Smooth muscle cell (in vitro differentiated cells): Measurements from ENCODE around the gene WDR37. TPM values are rescaled to one million over a fixed set of nuclear protein-coding genes. Genes with fewer than 3 reads are reported as not detected.
A peak's percentile ranks its signal among the peaks of the same experiment; 100 is the strongest.

ENCODE experiments used
- DNase-seq: peaks from one replicate; lab custom pipeline; 2025; ENCODE audit not compliant: unreplicated experiment; lab: John Stamatoyannopoulos, UW
- H2AFZ ChIP-seq: fragments of 200-600 bp; sonication (generic); 2 replicates; pipeline ENCODE4 v1.6.0; 2016; ENCODE audit warnings: antibody characterized with exemption, low read depth, mild to moderate bottlenecking
- H3F3A ChIP-seq: fragments of 200-600 bp; sonication (generic); 2 replicates; pipeline ENCODE4 v1.6.0; 2017; ENCODE audit warnings: antibody characterized with exemption, low read depth
- H3K27ac ChIP-seq: fragments of 200-600 bp; sonication (generic); 2 replicates; pipeline ENCODE4 v1.5.1; 2016; ENCODE audit warnings: low read depth, mild to moderate bottlenecking
- H3K27me3 ChIP-seq: fragments of 200-600 bp; sonication (generic); 2 replicates; pipeline ENCODE4 v1.6.1; 2016; ENCODE audit warnings: low read depth, mild to moderate bottlenecking
- H3K36me3 ChIP-seq: fragments of 200-600 bp; sonication (generic); 2 replicates; pipeline ENCODE4 v1.5.1; 2016; ENCODE audit warnings: low read depth
- H3K4me1 ChIP-seq: fragments of 200-600 bp; sonication (generic); 2 replicates; pipeline ENCODE4 v1.5.1; 2016; ENCODE audit warnings: low read depth
- H3K4me2 ChIP-seq: fragments of 200-600 bp; sonication (generic); 2 replicates; pipeline ENCODE4 v1.6.0; 2016; ENCODE audit warnings: mild to moderate bottlenecking
- H3K4me3 ChIP-seq: fragments of 200-600 bp; sonication (generic); 2 replicates; pipeline ENCODE4 v1.5.1; 2016; ENCODE audit warnings: mild to moderate bottlenecking
- H3K79me2 ChIP-seq: fragments of 200-600 bp; sonication (generic); 2 replicates; pipeline ENCODE4 v1.6.0; 2016; ENCODE audit warnings: low read depth, mild to moderate bottlenecking
- H3K9ac ChIP-seq: fragments of 200-600 bp; sonication (generic); 2 replicates; pipeline ENCODE4 v1.6.0; 2016; ENCODE audit warnings: low read depth
- H3K9me3 ChIP-seq: fragments of 200-600 bp; sonication (generic); replicated peaks from 2 replicates; pipeline ENCODE4 v1.5.1; 2016; ENCODE audit warnings: low read depth
- H4K20me1 ChIP-seq: fragments of 200-600 bp; sonication (generic); 2 replicates; pipeline ENCODE4 v1.6.0; 2016; ENCODE audit warnings: low read depth
- CTCF ChIP-seq: fragments of 200-600 bp; sonication (generic); IDR thresholded peaks from 2 replicates; pipeline ENCODE4 v1.5.1; 2017; ENCODE audit warnings: borderline replicate concordance, mild to moderate bottlenecking, antibody characterized with exemption; ENCODE audit not compliant: insufficient read depth, poor library complexity, severe bottlenecking
- WGBS: methylation state at CpG from one replicate; pipeline ENCODE4 v1.1.7; 2016; ENCODE audit warnings: low lambda C conversion rate; 5-methylcytosine and 5-hydroxymethylcytosine counted together
- polyA plus RNA-seq: library from polyadenylated mRNA; unstranded; fragments of >200 nt; fragmentation: Nextera tagmentation; extraction: Ambion mirVana; gene quantifications from 2 replicates; pipeline ENCODE4 v1.2.1, GENCODE V29; 2016
- total RNA-seq: library from RNA; depleted of rRNA; stranded (reverse); fragments of >200 nt; gene quantifications from 2 replicates; pipeline ENCODE4 v1.2.3, GENCODE V29; 2014

Gene WDR37
- total and polyA plus RNA-seq, 2 experiments from 2014 or later, result 10.5 to 10.7 TPM

GRCh38 chr10:1041514-1041913, 14.7 kb upstream of the WDR37 start:
- Histone ChIP-seq H3K9me3 (no peaks in the 10 kb centered on the region), H3F3A (peaks cover 47% of the 10 kb centered on the region), H3K79me2 (peaks cover 32% of the 10 kb centered on the region), H3K27me3 (no peaks in the 10 kb centered on the region), H3K4me2 (no peak overlapping the region), H4K20me1 (peaks cover 82% of the 10 kb centered on the region), H3K9ac (no peak overlapping the region), H3K36me3 (peaks cover 25% of the 10 kb centered on the region), H3K4me1 (peaks cover 3% of the 10 kb centered on the region), H3K27ac (no peak overlapping the region), H3K4me3 (no peak overlapping the region), H2AFZ (no peak overlapping the region)
- no peak for TF ChIP-seq CTCF
- WGBS, result 97% methylated on average over 8 of the region's 9 CpGs
- DNase-seq, result no peak

DNA sequence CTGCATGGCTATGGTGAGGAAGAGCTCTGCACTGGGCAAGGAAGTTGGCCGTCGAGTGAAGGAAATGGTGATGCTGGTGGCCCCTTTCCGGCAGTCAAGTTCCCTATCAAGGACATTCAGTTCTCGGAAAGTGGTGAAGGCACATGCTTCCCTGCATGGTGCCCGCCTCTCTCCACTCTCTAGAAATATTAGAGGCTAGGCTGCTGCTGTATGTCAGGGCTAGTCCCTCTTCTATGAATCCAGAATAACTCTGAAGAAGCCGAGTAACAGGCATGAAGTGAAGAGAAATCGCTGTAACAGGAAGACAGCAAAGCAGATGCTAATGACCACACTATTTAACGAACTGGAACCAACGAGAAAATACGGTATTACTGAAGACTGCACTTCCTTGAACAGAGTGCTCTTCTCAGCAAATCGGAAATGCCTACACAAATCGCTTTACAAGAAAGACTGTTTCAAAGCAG, 12.6 kb upstream of the WDR37 start:
- Histone ChIP-seq H3K4me3 (no peak overlapping the region), H3K4me2 (peak overlapping the region; percentile 76), H3K79me2 (peaks cover 44% of the 10 kb centered on the region), H2AFZ (no peak overlapping the region), H3K27ac (peak overlapping the region; percentile 55), H3K9ac (no peak overlapping the region), H3F3A (peaks cover 42% of the 10 kb centered on the region), H3K27me3 (no peaks in the 10 kb centered on the region), H3K9me3 (no peaks in the 10 kb centered on the region), H3K36me3 (peaks cover 25% of the 10 kb centered on the region), H4K20me1 (peaks cover 85% of the 10 kb centered on the region), H3K4me1 (peaks cover 3% of the 10 kb centered on the region)
- no peak for DNase-seq
- no peak for TF ChIP-seq CTCF
- WGBS, result 91% methylated on average over 12 of the region's 12 CpGs

DNA sequence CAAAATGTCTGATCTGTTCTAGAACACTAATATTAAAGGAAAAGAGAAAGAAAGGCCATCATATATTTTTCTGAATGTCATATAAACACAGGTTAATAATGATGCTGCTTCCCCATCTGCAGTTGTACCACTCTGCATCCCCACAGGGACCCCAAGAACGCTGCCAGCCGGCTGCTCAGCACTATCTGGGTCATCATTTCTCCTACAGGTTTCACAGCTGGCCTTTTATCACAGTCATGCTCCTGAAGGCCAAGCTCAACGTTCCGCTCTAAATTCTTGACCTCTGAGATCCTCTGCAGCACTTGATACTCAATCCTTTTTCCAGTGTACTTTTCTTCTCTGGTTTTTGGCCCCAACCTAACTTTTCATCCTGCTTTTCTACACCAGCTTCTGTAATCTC, 12.0 kb upstream of the WDR37 start:
- H2AFZ ChIP-seq, result no peak overlapping the region
- no peak overlapping the region for H3K9ac ChIP-seq
- WGBS, result 84% methylated on average over 4 of the region's 4 CpGs
- H4K20me1 ChIP-seq, result peaks cover 84% of the 10 kb centered on the region
- H3K79me2 ChIP-seq, result peaks cover 44% of the 10 kb centered on the region
- H3K4me1 ChIP-seq, result peaks cover 3% of the 10 kb centered on the region
- peak overlapping the region; percentile 55 for H3K27ac ChIP-seq
- no peaks in the 10 kb centered on the region for H3K27me3 ChIP-seq
- no peak for DNase-seq
- peak overlapping the region; percentile 25 for H3K4me3 ChIP-seq
- TF ChIP-seq CTCF, result no peak
- no peaks in the 10 kb centered on the region for H3K9me3 ChIP-seq
- peak overlapping the region; percentile 76 for H3K4me2 ChIP-seq
- H3F3A ChIP-seq, result peaks cover 42% of the 10 kb centered on the region
- H3K36me3 ChIP-seq, result peaks cover 25% of the 10 kb centered on the region

GRCh38 chr10:1044964-1045363, 11.2 kb upstream of the WDR37 start:
- H3K27me3 ChIP-seq, result no peaks in the 10 kb centered on the region
- peaks cover 45% of the 10 kb centered on the region for H3K79me2 ChIP-seq

More at GRCh38 chr10:1044964-1045363, 11.2 kb upstream of the WDR37 start:
- Histone ChIP-seq H3K4me3 (peak overlapping the region; percentile 25), H2AFZ (no peak overlapping the region), H4K20me1 (peaks cover 76% of the 10 kb centered on the region), H3K4me1 (peaks cover 3% of the 10 kb centered on the region), H3K36me3 (peaks cover 25% of the 10 kb centered on the region), H3K9me3 (no peaks in the 10 kb centered on the region), H3K27ac (peak overlapping the region; percentile 55), H3K4me2 (peak overlapping the region; percentile 76), H3F3A (peaks cover 42% of the 10 kb centered on the region), H3K9ac (no peak overlapping the region)
- no peak for TF ChIP-seq CTCF
- 81% methylated on average over 4 of the region's 4 CpGs for WGBS
- DNase-seq, result no peak
